Colonic mucosa (tissue), 4 donors: ENCODE data around the gene TMEM179. TPM values are rescaled to one million over a fixed set of nuclear protein-coding genes. Genes with fewer than 3 reads are reported as not detected.

Source experiments
- DNase-seq: peaks from one replicate; pipeline ENCODE4 v3.0.0-alpha.2; 2020
- H3K27ac ChIP-seq: fragments of 200-600 bp; one replicate; pipeline ENCODE4 v1.8.0; 2021
- H3K27me3 ChIP-seq: fragments of 200-600 bp; one replicate; pipeline ENCODE4 v1.8.0; 2021
- H3K36me3 ChIP-seq: fragments of 200-600 bp; one replicate; pipeline ENCODE4 v1.8.0; 2021
- H3K4me1 ChIP-seq: fragments of 200-600 bp; one replicate; pipeline ENCODE4 v1.8.0; 2021; ENCODE audit warnings: mild to moderate bottlenecking
- H3K4me3 ChIP-seq: fragments of 200-600 bp; one replicate; pipeline ENCODE4 v1.8.0; 2021
- H3K9ac ChIP-seq, 2 donors: one replicate each; pipeline ENCODE4 v1.7.0; 2013; ENCODE audit warnings: control low read depth in 2 of 2, low read depth in 2 of 2, low read length in 2 of 2
- H3K9me3 ChIP-seq: fragments of 200-600 bp; one replicate; pipeline ENCODE4 v1.8.0; 2021
- intact Hi-C: fragments of 100-400 bp; cut with DNase I; formaldehyde crosslinking; loops from one replicate; pipeline ENCODE4 v1.14.1; 2022
- total RNA-seq, 2 donors: library from RNA; stranded (reverse); fragmentation: NEBNext Ultra II Directional in 1 of 2; extraction: Animal tissue kit (Norgen Biotek cat#: 25700) in 1 of 2; gene quantifications; one replicate each; pipeline ENCODE4 v1.2.1, GENCODE V29; 2021
- TF ChIP-seq, protein P1 (sequence below): fragments of 200-600 bp; IDR thresholded peaks from one replicate; pipeline ENCODE4 v1.8.0; 2022; ENCODE audit warnings: antibody characterized with exemption, mild to moderate bottlenecking
- donor health status: healthy.
- donor health status: DM: no; HTN: no; CAD: no.
- donor health status: DM: no; HTN: no; CAD: no.

TMEM179 gene
- total RNA-seq, 2 donors from 2014 or later, result 0.69 TPM; not detected in 1

DNA sequence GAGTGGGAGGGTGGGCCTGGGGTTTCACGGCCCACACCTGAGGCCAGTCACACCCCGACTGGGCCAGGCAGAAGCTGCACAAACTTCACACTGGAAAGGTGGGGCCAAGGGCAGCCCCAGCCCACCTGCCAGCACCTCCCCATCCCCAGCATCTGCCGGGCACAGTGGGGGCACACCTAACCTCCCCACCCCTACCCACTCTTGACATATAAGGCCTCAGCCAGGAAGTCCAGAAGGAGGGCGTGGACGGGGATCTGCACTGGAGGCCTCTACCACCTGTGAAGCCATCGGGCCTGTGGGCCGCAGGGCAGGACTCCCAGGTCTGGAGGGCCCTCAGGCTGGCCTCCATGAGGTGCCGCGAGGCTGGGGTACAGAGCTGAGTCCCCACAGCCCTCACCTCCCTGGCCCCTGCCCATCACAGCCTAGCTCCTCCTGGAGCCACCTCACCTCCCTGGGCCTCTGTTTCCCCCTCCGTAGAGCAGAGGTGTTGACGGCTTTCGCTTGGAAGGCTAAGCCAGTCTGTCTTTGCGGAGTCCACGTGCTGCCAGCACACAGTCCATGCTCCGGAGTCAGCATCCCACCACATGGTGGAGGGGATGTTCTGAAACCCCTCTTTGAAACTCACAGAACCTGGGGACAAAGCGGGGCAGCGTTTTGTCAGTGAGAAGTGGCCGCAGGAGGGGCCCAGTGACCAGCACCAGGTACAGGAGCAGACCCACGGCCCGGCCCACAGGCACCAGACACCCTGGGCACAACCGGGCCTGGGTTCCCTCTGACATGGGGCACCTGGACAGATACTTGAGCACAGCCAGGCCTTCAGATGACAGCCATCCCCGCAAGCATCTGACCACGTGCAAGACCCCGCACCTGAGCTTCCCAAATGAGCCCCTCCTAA, 46.7 kb upstream of the TMEM179 start:
- no peak overlapping the region for H3K4me3 ChIP-seq
- intact Hi-C loops, result loop anchor here (2.0 kb wide), 1 partner anchor 58 kb away; no protein-coding TSS in a partner anchor
- TF ChIP-seq, protein P1, sequence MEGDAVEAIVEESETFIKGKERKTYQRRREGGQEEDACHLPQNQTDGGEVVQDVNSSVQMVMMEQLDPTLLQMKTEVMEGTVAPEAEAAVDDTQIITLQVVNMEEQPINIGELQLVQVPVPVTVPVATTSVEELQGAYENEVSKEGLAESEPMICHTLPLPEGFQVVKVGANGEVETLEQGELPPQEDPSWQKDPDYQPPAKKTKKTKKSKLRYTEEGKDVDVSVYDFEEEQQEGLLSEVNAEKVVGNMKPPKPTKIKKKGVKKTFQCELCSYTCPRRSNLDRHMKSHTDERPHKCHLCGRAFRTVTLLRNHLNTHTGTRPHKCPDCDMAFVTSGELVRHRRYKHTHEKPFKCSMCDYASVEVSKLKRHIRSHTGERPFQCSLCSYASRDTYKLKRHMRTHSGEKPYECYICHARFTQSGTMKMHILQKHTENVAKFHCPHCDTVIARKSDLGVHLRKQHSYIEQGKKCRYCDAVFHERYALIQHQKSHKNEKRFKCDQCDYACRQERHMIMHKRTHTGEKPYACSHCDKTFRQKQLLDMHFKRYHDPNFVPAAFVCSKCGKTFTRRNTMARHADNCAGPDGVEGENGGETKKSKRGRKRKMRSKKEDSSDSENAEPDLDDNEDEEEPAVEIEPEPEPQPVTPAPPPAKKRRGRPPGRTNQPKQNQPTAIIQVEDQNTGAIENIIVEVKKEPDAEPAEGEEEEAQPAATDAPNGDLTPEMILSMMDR, result no peak
- DNase-seq, result no peak
- no peaks in the 10 kb centered on the region for H3K9me3 ChIP-seq
- peaks cover 3% of the 10 kb centered on the region for H3K4me1 ChIP-seq
- H3K27me3 ChIP-seq, result no peaks in the 10 kb centered on the region
- no peaks in the 10 kb centered on the region for H3K36me3 ChIP-seq
- H3K27ac ChIP-seq, result no peak overlapping the region
- H3K9ac ChIP-seq, result no peak overlapping the region

DNA sequence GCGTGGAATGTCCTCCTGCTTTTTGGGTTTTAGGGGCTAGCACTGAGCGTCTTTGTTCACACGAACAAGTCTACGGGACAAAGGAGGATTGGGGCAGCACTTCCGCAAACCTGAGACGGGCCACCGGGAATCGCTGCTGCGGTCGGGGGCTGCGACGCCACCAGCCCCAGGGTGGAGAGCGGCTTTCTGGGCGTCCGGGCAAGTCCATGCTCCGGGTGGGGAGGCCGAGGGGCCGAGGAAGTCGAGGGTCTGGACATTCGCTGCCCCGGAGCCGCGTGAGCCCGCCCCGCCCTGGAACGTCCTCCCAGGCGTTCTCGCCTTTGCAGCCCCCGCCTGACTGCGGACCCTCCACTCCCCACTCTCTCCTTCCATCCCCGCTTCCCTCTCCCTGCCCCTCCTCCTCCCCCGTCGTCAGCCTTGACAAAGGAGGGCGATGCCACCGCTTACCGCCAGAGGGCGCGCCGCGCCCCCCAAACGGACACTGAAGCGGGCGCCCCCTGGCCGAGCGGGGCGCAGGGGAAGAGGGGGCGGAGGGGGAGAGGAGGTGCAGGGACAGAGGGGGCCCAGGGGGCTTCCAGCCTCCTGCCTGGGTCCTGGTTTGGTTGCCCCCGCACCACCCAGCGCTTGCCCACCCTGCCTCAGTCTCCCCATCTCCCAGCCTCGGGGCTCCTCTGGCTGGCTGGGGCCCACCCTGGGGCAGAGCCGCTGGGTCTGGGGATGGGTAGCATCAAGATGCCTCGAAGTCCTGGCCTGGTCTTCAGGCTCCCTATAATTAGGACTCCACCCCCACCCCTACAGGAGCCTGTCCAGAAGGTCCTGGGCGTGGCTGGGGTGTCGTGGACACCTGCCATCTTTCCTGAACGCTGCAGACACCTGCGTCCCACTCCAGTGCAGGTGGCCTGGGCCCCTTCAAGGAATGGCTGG, 45.7 kb upstream of the TMEM179 start:
- H3K4me3 ChIP-seq, result peak overlapping the region; percentile 36
- H3K9me3 ChIP-seq, result no peaks in the 10 kb centered on the region
- TF ChIP-seq, protein P1, result peak; percentile 94
- peak; percentile 72 for DNase-seq
- H3K27me3 ChIP-seq, result no peaks in the 10 kb centered on the region
- H3K9ac ChIP-seq, result peak overlapping the region in 1 of 2 donors; percentile 55
- H3K4me1 ChIP-seq, result peaks cover 3% of the 10 kb centered on the region
- H3K36me3 ChIP-seq, result no peaks in the 10 kb centered on the region
- H3K27ac ChIP-seq, result no peak overlapping the region
- intact Hi-C loops, result loop anchor here (2.0 kb wide), 1 partner anchor 58 kb away; no protein-coding TSS in a partner anchor

DNA sequence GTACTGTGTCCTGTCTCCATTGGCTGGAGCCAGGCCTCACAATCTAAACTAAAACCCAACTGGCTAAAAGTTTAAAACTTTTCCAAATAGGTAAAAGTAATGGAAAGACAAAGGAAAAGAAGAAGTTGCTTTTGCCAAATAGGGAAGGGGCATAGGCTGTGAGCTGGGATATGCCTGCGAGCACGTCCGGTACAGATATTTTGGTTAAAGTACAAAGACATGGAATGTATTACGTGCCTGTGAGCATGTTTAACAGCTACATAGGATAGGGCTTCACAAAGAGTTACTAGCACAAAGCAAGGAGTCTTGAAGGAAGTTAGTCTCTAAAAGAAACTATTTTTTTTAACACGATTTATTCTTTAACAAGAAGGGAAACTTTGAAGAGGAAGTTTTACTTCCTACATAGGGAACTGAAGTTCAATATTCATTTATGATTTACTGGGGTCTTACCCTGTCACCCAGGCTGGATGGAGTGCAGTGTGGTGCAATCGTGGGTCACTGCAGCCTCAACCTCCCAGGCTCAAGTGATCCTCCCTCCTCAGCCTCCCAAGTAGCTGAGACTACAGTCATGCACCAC, 43.0 kb upstream of the TMEM179 start:
- Histone ChIP-seq H3K4me3 (no peak overlapping the region), H3K36me3 (no peaks in the 10 kb centered on the region), H3K27me3 (no peaks in the 10 kb centered on the region), H3K27ac (no peak overlapping the region), H3K4me1 (peaks cover 3% of the 10 kb centered on the region), H3K9ac (no peak overlapping the region), H3K9me3 (no peaks in the 10 kb centered on the region)
- intact Hi-C loops, result no loop called here
- no peak for DNase-seq
- TF ChIP-seq, protein P1, result no peak

DNA sequence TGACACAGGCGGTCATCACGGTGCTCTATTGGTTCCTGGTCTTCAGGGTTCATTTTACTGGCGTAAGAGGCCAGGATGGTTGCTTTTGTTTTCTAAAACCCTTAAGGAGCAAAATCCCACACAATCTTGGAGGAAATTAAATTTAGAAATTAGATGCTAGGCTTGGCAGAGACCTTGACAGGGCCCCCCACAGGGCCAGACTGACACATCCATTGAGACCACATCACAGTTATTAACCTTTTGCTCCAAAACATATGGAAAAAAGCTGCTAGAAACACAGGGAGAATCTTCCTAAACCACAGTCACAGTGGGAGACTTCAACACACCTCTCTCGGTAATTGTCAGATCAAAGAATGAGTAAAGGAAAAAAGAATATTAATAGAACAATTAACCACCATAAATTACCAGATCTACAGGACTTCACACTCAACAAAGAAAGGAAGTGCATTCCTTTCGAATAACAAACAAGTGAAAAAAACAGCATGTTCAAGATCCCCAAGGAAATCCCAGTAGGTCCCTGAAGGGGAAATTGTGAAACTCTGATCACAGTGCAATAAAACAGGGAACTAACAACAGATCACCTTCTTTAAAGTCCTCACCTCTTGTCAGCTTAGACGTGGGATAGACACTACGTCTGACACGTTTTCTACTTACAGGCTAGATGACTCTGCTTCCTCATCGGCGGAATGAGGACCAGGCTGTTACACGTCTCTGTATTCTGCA, 40.2 kb upstream of the TMEM179 start:
- Histone ChIP-seq H3K4me1 (no peaks in the 10 kb centered on the region), H3K27ac (no peak overlapping the region), H3K36me3 (no peaks in the 10 kb centered on the region), H3K27me3 (no peaks in the 10 kb centered on the region), H3K4me3 (no peak overlapping the region), H3K9me3 (no peaks in the 10 kb centered on the region), H3K9ac (no peak overlapping the region)
- no peak for DNase-seq
- TF ChIP-seq, protein P1, result no peak
- intact Hi-C loops, result no loop called here
